Measurements from ENCODE around the gene RNF212. TPM values are rescaled to one million over a fixed set of nuclear protein-coding genes. Genes with fewer than 3 reads are reported as not detected.

RNF212 gene
- total and polyA plus RNA-seq, 10 of the 15 experiments (the other 5 are each of a cell fraction or from before 2014, with no cell fraction given): not detected

DNA sequence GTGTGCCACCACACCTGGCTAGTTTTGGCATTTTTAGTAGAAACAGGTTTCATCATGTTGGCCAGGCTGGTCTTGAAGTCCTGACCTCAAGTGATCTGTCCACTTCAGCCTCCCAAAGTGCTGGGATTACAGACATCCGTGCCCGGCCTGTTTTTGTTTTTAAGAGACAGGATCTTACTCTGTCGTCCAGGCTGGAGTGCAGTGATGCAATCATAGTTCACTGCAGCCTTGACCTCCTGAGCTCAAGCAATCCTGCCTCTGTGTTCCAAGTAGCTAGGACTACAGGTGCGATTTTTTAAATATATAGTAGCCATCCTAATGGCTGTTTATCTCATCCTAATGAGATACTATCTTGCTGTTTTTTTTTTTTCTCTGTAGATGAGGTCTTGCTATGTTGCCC, 47.6 kb downstream of the RNF212 start:
- intact Hi-C loops (cut with micrococcal nuclease; ENCODE audit: unreplicated experiment) (no loop called here), in situ Hi-C loops (cut with MboI) (no loop called here)
- Histone ChIP-seq H3K9me3 (replicated peaks; ENCODE audit: control insufficient read depth, insufficient read depth, low read length) (no peaks in the 10 kb centered on the region), H3K27me3 (replicated peaks in 1 of 2; ENCODE audit: control insufficient read depth in 2 of 2, insufficient read depth in 2 of 2, low read length in 1 of 2) (no peaks in the 10 kb centered on the region; a peak in 1 of 4 replicates), H4K20me1 (ENCODE audit: control insufficient read depth, insufficient read depth) (no peaks in the 10 kb centered on the region), H3K4me2 (ENCODE audit: control insufficient read depth, insufficient read depth) (no peak overlapping the region), H3K79me2 (ENCODE audit: control insufficient read depth, insufficient read depth, low read length) (no peaks in the 10 kb centered on the region), H3K27ac (ENCODE audit: control insufficient read depth, insufficient read depth) (no peak overlapping the region), H3K9ac (ENCODE audit: control insufficient read depth, insufficient read depth, low read length) (no peak overlapping the region), H3K36me3 (ENCODE audit: control insufficient read depth in 2 of 2, insufficient read depth in 2 of 2, low read length in 1 of 2) (no peaks in the 10 kb centered on the region), H3K4me3 (no peak overlapping the region), H2AFZ (ENCODE audit: control insufficient read depth, low read depth, low read length) (no peak overlapping the region), H3K4me1 (ENCODE audit: control insufficient read depth, insufficient read depth, low read length) (no peaks in the 10 kb centered on the region)
- SMC1A ChIA-PET (ENCODE audit: uncharacterized antibody, unreplicated experiment): no interaction called here
- 0% methylated on average over 4 of the region's 4 CpGs for WGBS (ENCODE audit: insufficient coverage, insufficient replicate concordance, low lambda C conversion rate, missing lambda C conversion rate)
- RAD21 ChIA-PET (ENCODE audit: unreplicated experiment): no interaction called here
- ATAC-seq (no peak), FAIRE-seq (no peak), DNase-seq (ENCODE audit: low read depth, low spot score) (no peak)
- TF ChIP-seq RCOR1 (conservative IDR thresholded peaks at IDR 0.05; ENCODE audit: low read depth, low read length) (no peak), SREBF2 (IDR thresholded peaks at IDR 0.05; ENCODE audit: low read length) (no peak), GATAD2B (conservative IDR thresholded peaks at IDR 0.05; ENCODE audit: low read depth) (no peak), NFIC (IDR thresholded peaks at IDR 0.05; ENCODE audit: low read depth, low read length) (no peak), ZZZ3 (IDR thresholded peaks at IDR 0.05; ENCODE audit: control insufficient read depth, insufficient read length, low read depth) (no peak), EP300 (IDR thresholded peaks at IDR 0.05; ENCODE audit: borderline replicate concordance in 1 of 2, control insufficient read depth in 1 of 2, low read depth in 2 of 2, low read length in 2 of 2) (no peak)
- TF ChIP-seq, protein P1, sequence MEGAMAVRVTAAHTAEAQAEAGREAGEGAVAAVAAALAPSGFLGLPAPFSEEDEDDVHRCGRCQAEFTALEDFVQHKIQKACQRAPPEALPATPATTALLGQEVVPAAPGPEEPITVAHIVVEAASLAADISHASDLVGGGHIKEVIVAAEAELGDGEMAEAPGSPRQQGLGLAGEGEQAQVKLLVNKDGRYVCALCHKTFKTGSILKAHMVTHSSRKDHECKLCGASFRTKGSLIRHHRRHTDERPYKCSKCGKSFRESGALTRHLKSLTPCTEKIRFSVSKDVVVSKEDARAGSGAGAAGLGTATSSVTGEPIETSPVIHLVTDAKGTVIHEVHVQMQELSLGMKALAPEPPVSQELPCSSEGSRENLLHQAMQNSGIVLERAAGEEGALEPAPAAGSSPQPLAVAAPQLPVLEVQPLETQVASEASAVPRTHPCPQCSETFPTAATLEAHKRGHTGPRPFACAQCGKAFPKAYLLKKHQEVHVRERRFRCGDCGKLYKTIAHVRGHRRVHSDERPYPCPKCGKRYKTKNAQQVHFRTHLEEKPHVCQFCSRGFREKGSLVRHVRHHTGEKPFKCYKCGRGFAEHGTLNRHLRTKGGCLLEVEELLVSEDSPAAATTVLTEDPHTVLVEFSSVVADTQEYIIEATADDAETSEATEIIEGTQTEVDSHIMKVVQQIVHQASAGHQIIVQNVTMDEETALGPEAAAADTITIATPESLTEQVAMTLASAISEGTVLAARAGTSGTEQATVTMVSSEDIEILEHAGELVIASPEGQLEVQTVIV (IDR thresholded peaks at IDR 0.05; ENCODE audit: borderline replicate concordance, partially characterized antibody): no peak
- TF ChIP-seq, protein P2, sequence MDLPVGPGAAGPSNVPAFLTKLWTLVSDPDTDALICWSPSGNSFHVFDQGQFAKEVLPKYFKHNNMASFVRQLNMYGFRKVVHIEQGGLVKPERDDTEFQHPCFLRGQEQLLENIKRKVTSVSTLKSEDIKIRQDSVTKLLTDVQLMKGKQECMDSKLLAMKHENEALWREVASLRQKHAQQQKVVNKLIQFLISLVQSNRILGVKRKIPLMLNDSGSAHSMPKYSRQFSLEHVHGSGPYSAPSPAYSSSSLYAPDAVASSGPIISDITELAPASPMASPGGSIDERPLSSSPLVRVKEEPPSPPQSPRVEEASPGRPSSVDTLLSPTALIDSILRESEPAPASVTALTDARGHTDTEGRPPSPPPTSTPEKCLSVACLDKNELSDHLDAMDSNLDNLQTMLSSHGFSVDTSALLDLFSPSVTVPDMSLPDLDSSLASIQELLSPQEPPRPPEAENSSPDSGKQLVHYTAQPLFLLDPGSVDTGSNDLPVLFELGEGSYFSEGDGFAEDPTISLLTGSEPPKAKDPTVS (IDR thresholded peaks at IDR 0.05; ENCODE audit: low read depth, low read length): no peak
- CTCF ChIA-PET: no interaction called here
- BruUV-seq (replicated peaks): no TSS peak
- POLR2A ChIA-PET: interaction anchor here (0.7 kb wide), 1 partner anchor 267 kb away, joined by 3 read pairs; no protein-coding TSS in a partner anchor

All from GM12878 (cell line).